Thoracic aorta (tissue), 2 donors: ENCODE results near the gene SYNGR4. TPM values are rescaled to one million over a fixed set of nuclear protein-coding genes. Genes with fewer than 3 reads are reported as not detected.

Experiments
- ATAC-seq: fragments of 150-250 bp; one replicate; pipeline ENCODE4 v1.8.0; 2017; ENCODE audit warnings: low read depth; ENCODE audit not compliant: insufficient number of reproducible peaks, low FRiP score
- DNase-seq: peaks from one replicate; pipeline ENCODE4 v3.0.0-alpha.2; 2020; ENCODE audit warnings: low spot score
- H3K27ac ChIP-seq, 2 donors: fragments of 200-600 bp; sonication (generic); 1 replicate in 1 of 2; 2 replicates in 1 of 2; pipeline ENCODE4 v1.5.1; 2016; ENCODE audit warnings: mild to moderate bottlenecking in 2 of 2, moderate library complexity in 2 of 2
- H3K27me3 ChIP-seq: fragments of 200-600 bp; sonication (generic); replicated peaks from 2 replicates; pipeline ENCODE4 v1.6.0; 2016; ENCODE audit warnings: mild to moderate bottlenecking; ENCODE audit not compliant: insufficient read depth
- H3K36me3 ChIP-seq: fragments of 200-600 bp; sonication (generic); one replicate; pipeline ENCODE4 v1.5.1; 2016
- H3K4me1 ChIP-seq, 2 donors: fragments of 200-600 bp; sonication (generic); 1 replicate in 1 of 2; 2 replicates in 1 of 2; pipeline versions ENCODE4 v1.5.1 to v1.6.0; 2016; ENCODE audit warnings: low read depth in 2 of 2, mild to moderate bottlenecking in 1 of 2; ENCODE audit not compliant: control insufficient read depth in 1 of 2
- H3K4me3 ChIP-seq: fragments of 200-600 bp; sonication (generic); 2 replicates; pipeline ENCODE4 v1.5.1; 2016; ENCODE audit warnings: mild to moderate bottlenecking
- H3K9me3 ChIP-seq: fragments of 200-600 bp; sonication (generic); 2 replicates; pipeline ENCODE4 v1.5.1; 2016
- CTCF ChIP-seq: fragments of 200-600 bp; sonication (generic); IDR thresholded peaks from one replicate; pipeline ENCODE4 v1.5.1; 2019; ENCODE audit warnings: antibody characterized with exemption
- total RNA-seq, 2 donors: library from RNA; depleted of rRNA; stranded (reverse); fragments of >200 nt; gene quantifications; one replicate each; pipeline versions ENCODE4 v1.1.0 to v1.2.3, GENCODE V29; 2016

SYNGR4 gene
- total RNA-seq, 2 donors from 2014 or later = not detected

- no peak for TF ChIP-seq CTCF
- no peak for DNase-seq
- H3K27me3 ChIP-seq = no peaks in the 10 kb centered on the region
- no peaks in the 10 kb centered on the region for H3K9me3 ChIP-seq
- H3K36me3 ChIP-seq = no peaks in the 10 kb centered on the region
- no peak overlapping the region for H3K4me3 ChIP-seq
- no peaks in the 10 kb centered on the region for H3K4me1 ChIP-seq
- ATAC-seq = no peak
- no peak overlapping the region for H3K27ac ChIP-seq
Measured at GRCh38 chr19:48372904-48373303, 8.7 kb downstream of the SYNGR4 start.

- TF ChIP-seq CTCF = no peak
- Histone ChIP-seq H3K36me3 (no peaks in the 10 kb centered on the region), H3K4me3 (no peak overlapping the region), H3K27me3 (no peaks in the 10 kb centered on the region), H3K27ac (no peak overlapping the region), H3K9me3 (no peaks in the 10 kb centered on the region), H3K4me1 (no peaks in the 10 kb centered on the region)
- ATAC-seq (no peak), DNase-seq (no peak)
Measured at GRCh38 chr19:48373567-48373966, 9.4 kb downstream of the SYNGR4 start.

GRCh38 chr19:48378194-48378570, 14.0 kb downstream of the SYNGR4 start:
- TF ChIP-seq CTCF = no peak
- Histone ChIP-seq H3K4me1 (no peaks in the 10 kb centered on the region), H3K27ac (no peak overlapping the region), H3K9me3 (no peaks in the 10 kb centered on the region), H3K27me3 (no peaks in the 10 kb centered on the region), H3K36me3 (peaks cover 15% of the 10 kb centered on the region), H3K4me3 (no peak overlapping the region)
- ATAC-seq = no peak
- DNase-seq = no peak

- no peak overlapping the region for H3K27ac ChIP-seq
- TF ChIP-seq CTCF = no peak
- H3K36me3 ChIP-seq = peaks cover 23% of the 10 kb centered on the region
- DNase-seq = no peak
- H3K9me3 ChIP-seq = no peaks in the 10 kb centered on the region
- H3K4me3 ChIP-seq = no peak overlapping the region
- no peaks in the 10 kb centered on the region for H3K27me3 ChIP-seq
- no peaks in the 10 kb centered on the region for H3K4me1 ChIP-seq
- ATAC-seq = no peak
Measured at GRCh38 chr19:48379058-48379457, 14.9 kb downstream of the SYNGR4 start.

GRCh38 chr19:48381178-48381950, 17.2 kb downstream of the SYNGR4 start:
- H3K36me3 ChIP-seq = peaks cover 43% of the 10 kb centered on the region
- no peak overlapping the region for H3K27ac ChIP-seq
- no peak for TF ChIP-seq CTCF
- no peaks in the 10 kb centered on the region for H3K9me3 ChIP-seq
- no peak for ATAC-seq
- no peak overlapping the region for H3K4me3 ChIP-seq
- no peaks in the 10 kb centered on the region for H3K4me1 ChIP-seq
- H3K27me3 ChIP-seq = no peaks in the 10 kb centered on the region
- no peak for DNase-seq
